OCI-LY1 (cell line): ENCODE measurements around the gene MYOM1.

ENCODE experiments used
- H2AFZ ChIP-seq: fragments of 200-600 bp; sonication (generic), shearing (Covaris generic); 2 replicates; pipeline ENCODE4 v1.6.0; 2014; ENCODE audit warnings: antibody characterized with exemption, mild to moderate bottlenecking, low read length
- H3F3A ChIP-seq: fragments of 200-600 bp; sonication (generic), shearing (Covaris generic); 2 replicates; pipeline ENCODE4 v1.6.0; 2014; ENCODE audit warnings: mild to moderate bottlenecking, antibody characterized with exemption, low read length, moderate library complexity; ENCODE audit not compliant: insufficient read depth
- H3K27ac ChIP-seq: fragments of 200-600 bp; sonication (generic); 2 replicates; pipeline ENCODE4 v1.5.1; 2014; ENCODE audit warnings: low read length, mixed run types, mild to moderate bottlenecking, low read depth; ENCODE audit not compliant: poor library complexity, severe bottlenecking
- H3K27me3 ChIP-seq: fragments of 200-600 bp; sonication (generic); 2 replicates; pipeline ENCODE4 v1.6.0; 2014; ENCODE audit warnings: antibody characterized with exemption, mild to moderate bottlenecking, low read length, moderate library complexity; ENCODE audit not compliant: insufficient read depth
- H3K36me3 ChIP-seq: fragments of 200-600 bp; sonication (generic); 2 replicates; pipeline ENCODE4 v1.6.1; 2014; ENCODE audit warnings: mild to moderate bottlenecking, antibody characterized with exemption, low read length, moderate library complexity, mixed read lengths; ENCODE audit not compliant: insufficient read depth
- H3K4me1 ChIP-seq: fragments of 200-600 bp; sonication (generic); 2 replicates; pipeline ENCODE4 v1.5.1; 2014; ENCODE audit warnings: mild to moderate bottlenecking, low read length, moderate library complexity; ENCODE audit not compliant: insufficient read depth, severe bottlenecking
- H3K4me2 ChIP-seq: fragments of 200-600 bp; sonication (generic), shearing (Covaris generic); 2 replicates; pipeline ENCODE4 v1.6.1; 2014; ENCODE audit warnings: low read length
- H3K4me3 ChIP-seq: fragments of 200-600 bp; sonication (generic); 2 replicates; pipeline ENCODE4 v1.5.1; 2014; ENCODE audit warnings: low read length, low read depth, mild to moderate bottlenecking, mixed read lengths; ENCODE audit not compliant: poor library complexity, severe bottlenecking
- H3K79me2 ChIP-seq: fragments of 200-600 bp; shearing (Covaris generic); 2 replicates; pipeline ENCODE4 v1.6.1; 2016; ENCODE audit warnings: mixed run types, low read length, mixed read lengths; ENCODE audit not compliant: insufficient read depth
- H3K9ac ChIP-seq: fragments of 200-600 bp; sonication (generic), shearing (Covaris generic); 2 replicates; pipeline ENCODE4 v1.6.1; 2014; ENCODE audit warnings: mild to moderate bottlenecking, low read length, mixed read lengths
- H3K9me2 ChIP-seq: fragments of 200-600 bp; sonication (generic), shearing (Covaris generic); 2 replicates; pipeline ENCODE4 v1.6.1; 2014; ENCODE audit warnings: low read depth, mild to moderate bottlenecking, low read length, mixed read lengths
- H3K9me3 ChIP-seq: fragments of 200-600 bp; shearing (Covaris generic); 2 replicates; pipeline ENCODE4 v1.6.1; 2014; ENCODE audit warnings: low read length, mixed read lengths
- H4K20me1 ChIP-seq: fragments of 200-600 bp; sonication (generic), shearing (Covaris generic); 2 replicates; pipeline ENCODE4 v1.6.0; 2016; ENCODE audit warnings: mild to moderate bottlenecking, low read length; ENCODE audit not compliant: insufficient read depth
- CTCF ChIP-seq: fragments of 200-600 bp; sonication (generic), shearing (Covaris generic); IDR thresholded peaks from 2 replicates; pipeline ENCODE4 v1.5.1; 2017; ENCODE audit warnings: mild to moderate bottlenecking, antibody characterized with exemption, low read length, moderate library complexity, mixed read lengths
- EZH2 ChIP-seq: fragments of 200-600 bp; sonication (generic), shearing (Covaris generic); IDR thresholded peaks from 2 replicates; pipeline ENCODE4 v1.8.0; 2017; ENCODE audit warnings: borderline replicate concordance, mixed run types, mild to moderate bottlenecking, antibody characterized with exemption, low read length, moderate library complexity, mixed read lengths

The MYOM1 gene

GRCh38 chr18:3238742-3239141 lies 19.0 kb upstream of the MYOM1 start:
- H3K4me2 ChIP-seq, result no peak overlapping the region
- H3K79me2 ChIP-seq, result no peaks in the 10 kb centered on the region
- no peaks in the 10 kb centered on the region for H3K9me3 ChIP-seq
- H3K9ac ChIP-seq, result no peak overlapping the region
- no peaks in the 10 kb centered on the region for H3K9me2 ChIP-seq
- H3K27ac ChIP-seq, result no peak overlapping the region
- TF ChIP-seq CTCF (no peak), EZH2 (no peak)
- no peak overlapping the region for H3K4me3 ChIP-seq
- H4K20me1 ChIP-seq, result no peaks in the 10 kb centered on the region
- no peaks in the 10 kb centered on the region for H3K36me3 ChIP-seq
- no peaks in the 10 kb centered on the region for H3K4me1 ChIP-seq
- H3F3A ChIP-seq, result no peaks in the 10 kb centered on the region
- H3K27me3 ChIP-seq, result no peaks in the 10 kb centered on the region
- no peak overlapping the region for H2AFZ ChIP-seq

GRCh38 chr18:3236470-3236869 lies 16.7 kb upstream of the MYOM1 start:
- Histone ChIP-seq H3K36me3 (no peaks in the 10 kb centered on the region), H3K4me3 (no peak overlapping the region), H3K79me2 (no peaks in the 10 kb centered on the region), H3F3A (no peaks in the 10 kb centered on the region), H3K9ac (no peak overlapping the region), H3K4me2 (no peak overlapping the region), H4K20me1 (no peaks in the 10 kb centered on the region), H3K9me2 (no peaks in the 10 kb centered on the region), H3K9me3 (no peaks in the 10 kb centered on the region), H3K27me3 (no peaks in the 10 kb centered on the region), H3K4me1 (peaks cover 9% of the 10 kb centered on the region), H2AFZ (no peak overlapping the region), H3K27ac (no peak overlapping the region)
- TF ChIP-seq EZH2 (no peak), CTCF (no peak)

- Histone ChIP-seq H3K9ac (no peak overlapping the region), H4K20me1 (no peaks in the 10 kb centered on the region), H3K27me3 (no peaks in the 10 kb centered on the region), H3K4me1 (peaks cover 9% of the 10 kb centered on the region), H3K79me2 (no peaks in the 10 kb centered on the region), H3K27ac (no peak overlapping the region), H2AFZ (no peak overlapping the region), H3K9me2 (no peaks in the 10 kb centered on the region), H3K9me3 (no peaks in the 10 kb centered on the region), H3K36me3 (no peaks in the 10 kb centered on the region), H3F3A (no peaks in the 10 kb centered on the region), H3K4me2 (no peak overlapping the region), H3K4me3 (no peak overlapping the region)
- TF ChIP-seq CTCF, result no peak
- no peak for TF ChIP-seq EZH2
Measured at GRCh38 chr18:3235846-3236245, 16.1 kb upstream of the MYOM1 start.
